Ishikawa (cell line): Measurements from ENCODE around the gene TFF1.

Experiments used
- CEBPB ChIP-seq: IDR thresholded peaks from 2 replicates; pipeline ENCODE4 v1.6.1; 2012
- CREB1 ChIP-seq: IDR thresholded peaks from 2 replicates; pipeline ENCODE4 v1.6.1; 2012; ENCODE audit warnings: low read depth
- EP300 ChIP-seq: IDR thresholded peaks from 2 replicates; pipeline ENCODE4 v1.6.1; 2012; ENCODE audit warnings: borderline replicate concordance
- FOXM1 ChIP-seq: IDR thresholded peaks from 2 replicates; pipeline ENCODE4 v1.6.1; 2012; ENCODE audit warnings: low read depth, borderline replicate concordance
- NFIC ChIP-seq: IDR thresholded peaks from 2 replicates; pipeline ENCODE4 v1.6.1; 2012
- RAD21 ChIP-seq: IDR thresholded peaks from 2 replicates; pipeline ENCODE4 v1.6.1; 2012; ENCODE audit warnings: low read depth
- REST ChIP-seq: IDR thresholded peaks from 2 replicates; pipeline ENCODE4 v1.6.1; 2012; ENCODE audit warnings: low read depth, mild to moderate bottlenecking
- TAF1 ChIP-seq: IDR thresholded peaks from 2 replicates; pipeline ENCODE4 v1.6.1; 2012; ENCODE audit warnings: low read depth, mild to moderate bottlenecking
- USF1 ChIP-seq: IDR thresholded peaks from 2 replicates; pipeline ENCODE4 v1.6.1; 2012
- YY1 ChIP-seq: IDR thresholded peaks from 2 replicates; pipeline ENCODE4 v1.6.1; 2012; ENCODE audit warnings: low read depth
- TF ChIP-seq, protein P1 (sequence below): IDR thresholded peaks from 2 replicates; pipeline ENCODE4 v1.6.1; 2012

DNA sequence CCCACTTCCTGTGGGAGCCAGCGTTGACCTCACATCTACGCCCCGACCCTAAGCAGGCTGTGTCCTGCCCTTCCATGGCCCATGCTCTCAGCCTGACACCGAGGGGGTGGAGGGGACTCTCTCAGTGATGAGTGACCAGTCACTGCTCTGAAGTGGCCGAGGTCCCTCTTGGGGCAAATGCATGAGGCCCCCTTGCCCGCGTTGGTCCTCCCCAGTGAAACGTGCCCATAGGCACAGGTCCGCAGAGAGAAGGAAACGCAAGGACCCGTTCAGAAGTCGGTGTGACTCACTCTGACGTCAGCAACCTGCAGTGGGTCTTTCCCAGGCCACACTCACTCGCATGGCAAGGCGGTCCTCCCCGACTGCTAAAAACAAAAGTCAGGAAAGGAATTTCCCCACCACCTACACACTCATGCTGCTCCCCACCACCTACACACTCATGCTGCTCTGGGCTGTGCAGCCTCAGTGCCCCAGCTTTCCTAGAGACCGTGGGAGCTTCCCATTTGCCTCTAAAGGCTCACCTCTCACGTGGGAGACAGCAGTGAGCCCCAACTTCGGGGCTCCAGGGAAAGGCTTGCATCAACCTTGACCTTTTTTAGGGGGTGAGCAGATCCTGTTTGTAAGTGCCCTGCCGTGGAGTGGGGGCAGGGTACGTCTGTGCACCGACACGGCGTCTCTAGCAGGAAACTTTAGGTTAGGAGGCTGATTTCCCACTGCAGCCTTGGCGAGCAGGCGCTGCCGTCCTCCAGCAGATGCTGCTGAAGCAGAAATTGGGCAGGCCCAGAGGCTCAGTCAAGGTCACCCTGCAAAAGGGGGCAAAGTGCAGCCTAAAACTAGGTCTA lies 48.8 kb upstream of the TFF1 start:
- TF ChIP-seq, protein P1, sequence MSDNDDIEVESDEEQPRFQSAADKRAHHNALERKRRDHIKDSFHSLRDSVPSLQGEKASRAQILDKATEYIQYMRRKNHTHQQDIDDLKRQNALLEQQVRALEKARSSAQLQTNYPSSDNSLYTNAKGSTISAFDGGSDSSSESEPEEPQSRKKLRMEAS, result no peak
- TF ChIP-seq YY1 (no peak), TAF1 (no peak), NFIC (no peak), CREB1 (no peak), EP300 (no peak), CEBPB (no peak), REST (no peak), USF1 (no peak), RAD21 (no peak), FOXM1 (no peak)
